BLaER1 treated with 17β-estradiol and CSF1 and Interleukin-3, amounts not matched to agents 10 nM and 100 nM (cell line): ENCODE results near the gene KIAA0408.

Source experiments
- H3K27ac ChIP-seq, 11 experiments: shearing (Covaris generic); formaldehyde crosslinking; 2 replicates each; pipeline ENCODE4 v1.8.1; 2022
- H3K27me3 ChIP-seq, 11 experiments: shearing (Covaris generic); formaldehyde crosslinking; 2 replicates each; pipeline ENCODE4 v1.8.1; 2022
- H3K36me3 ChIP-seq, 11 experiments: shearing (Covaris generic); formaldehyde crosslinking; 2 replicates each; pipeline ENCODE4 v1.8.1; 2022
- H3K4me1 ChIP-seq, 10 experiments: shearing (Covaris generic); formaldehyde crosslinking; 2 replicates each; pipeline ENCODE4 v1.8.1; 2022
- H3K4me2 ChIP-seq, 11 experiments: shearing (Covaris generic); formaldehyde crosslinking; 2 replicates each; pipeline ENCODE4 v1.8.1; 2022
- H3K4me3 ChIP-seq, 10 experiments: shearing (Covaris generic); formaldehyde crosslinking; 2 replicates each; pipeline ENCODE4 v1.8.1; 2022
- H3K9ac ChIP-seq, 11 experiments: shearing (Covaris generic); formaldehyde crosslinking; 2 replicates each; pipeline ENCODE4 v1.8.1; 2022
- H3K9me3 ChIP-seq, 11 experiments: shearing (Covaris generic); formaldehyde crosslinking; replicated peaks in 1 of 11; 2 replicates each; pipeline ENCODE4 v1.8.1; 2022
- H4K20me1 ChIP-seq, 11 experiments: shearing (Covaris generic); formaldehyde crosslinking; 2 replicates each; pipeline ENCODE4 v1.8.1; 2022
- Cebpa-rat ChIP-seq, 11 experiments: shearing (Covaris generic); IDR thresholded peaks; 2 replicates each; pipeline ENCODE4 v1.8.1; 2022

The KIAA0408 gene

GRCh38 chr6:127459231-127459641, at the start of gene KIAA0408:
TSS of gene KIAA0408 (minus strand) at chr6:127459389. CDS start at chr6:127453981, 5,408 bp downstream.
- H3K4me2 ChIP-seq, result peak within 1 kb of the TSS in 6 of 11 experiments; percentile 59 to 84 (median 75); a peak in 11 of 22 replicates

GRCh38 chr6:127506894-127507293, 47.7 kb upstream of the KIAA0408 start:
- Histone ChIP-seq H3K36me3 (no peaks in the 10 kb centered on the region), H4K20me1 (no peaks in the 10 kb centered on the region), H3K4me1 (no peaks in the 10 kb centered on the region), H3K4me3 (no peak overlapping the region), H3K9me3 (no peaks in the 10 kb centered on the region), H3K27ac (no peak overlapping the region), H3K9ac (no peak overlapping the region), H3K4me2 (no peak overlapping the region), H3K27me3 (no peaks in the 10 kb centered on the region)
- TF ChIP-seq Cebpa-rat (IDR thresholded peaks at IDR 0.05), result no peak

More at GRCh38 chr6:127459231-127459641, at the start of gene KIAA0408:
- H4K20me1 ChIP-seq, result no peaks in the 10 kb centered on the region
- peaks cover 0 to 42% (median 29%) of the 10 kb centered on the region in 10 experiments; a peak in 14 of 20 replicates for H3K4me1 ChIP-seq
- H3K4me3 ChIP-seq, result no peak within 1 kb of the TSS
- H3K9me3 ChIP-seq, result no peaks in the 10 kb centered on the region
- peak within 1 kb of the TSS in 1 of 11 experiments; percentile 18; a peak in 1 of 22 replicates for H3K9ac ChIP-seq
- TF ChIP-seq Cebpa-rat (IDR thresholded peaks at IDR 0.05), result no peak
- H3K27me3 ChIP-seq, result no peaks in the 10 kb centered on the region
- H3K27ac ChIP-seq, result peak within 1 kb of the TSS in 8 of 11 experiments; percentile 52 to 90 (median 72); a peak in 12 of 22 replicates
- no peaks in the 10 kb centered on the region for H3K36me3 ChIP-seq

GRCh38 chr6:127503022-127503421, 43.8 kb upstream of the KIAA0408 start:
- H3K9me3 ChIP-seq, result no peaks in the 10 kb centered on the region
- no peaks in the 10 kb centered on the region for H3K36me3 ChIP-seq
- H3K4me3 ChIP-seq, result no peak overlapping the region

GRCh38 chr6:127497410-127497809, 38.2 kb upstream of the KIAA0408 start:
- Histone ChIP-seq H4K20me1 (no peaks in the 10 kb centered on the region), H3K9me3 (no peaks in the 10 kb centered on the region), H3K4me3 (no peak overlapping the region), H3K27ac (no peak overlapping the region), H3K27me3 (no peaks in the 10 kb centered on the region), H3K36me3 (no peaks in the 10 kb centered on the region), H3K4me1 (no peaks in the 10 kb centered on the region), H3K9ac (no peak overlapping the region), H3K4me2 (no peak overlapping the region)
- no peak for TF ChIP-seq Cebpa-rat (IDR thresholded peaks at IDR 0.05)

More at GRCh38 chr6:127503022-127503421, 43.8 kb upstream of the KIAA0408 start:
- Histone ChIP-seq H3K4me2 (no peak overlapping the region), H3K4me1 (no peaks in the 10 kb centered on the region), H3K9ac (no peak overlapping the region), H4K20me1 (no peaks in the 10 kb centered on the region), H3K27ac (no peak overlapping the region), H3K27me3 (no peaks in the 10 kb centered on the region)
- TF ChIP-seq Cebpa-rat (IDR thresholded peaks at IDR 0.05), result no peak

GRCh38 chr6:127496471-127496870, 37.3 kb upstream of the KIAA0408 start:
- H4K20me1 ChIP-seq, result no peaks in the 10 kb centered on the region
- TF ChIP-seq Cebpa-rat (IDR thresholded peaks at IDR 0.05), result no peak
- no peaks in the 10 kb centered on the region for H3K4me1 ChIP-seq
- H3K27me3 ChIP-seq, result no peaks in the 10 kb centered on the region
- no peak overlapping the region for H3K27ac ChIP-seq
- H3K4me2 ChIP-seq, result no peak overlapping the region
- no peaks in the 10 kb centered on the region for H3K9me3 ChIP-seq
- H3K9ac ChIP-seq, result no peak overlapping the region
- H3K36me3 ChIP-seq, result no peaks in the 10 kb centered on the region
- no peak overlapping the region for H3K4me3 ChIP-seq

GRCh38 chr6:127494240-127494767, 35.1 kb upstream of the KIAA0408 start:
- Histone ChIP-seq H3K9ac (no peak overlapping the region), H3K36me3 (no peaks in the 10 kb centered on the region), H3K4me1 (no peaks in the 10 kb centered on the region), H3K27ac (no peak overlapping the region), H4K20me1 (no peaks in the 10 kb centered on the region), H3K27me3 (no peaks in the 10 kb centered on the region), H3K4me3 (no peak overlapping the region), H3K4me2 (no peak overlapping the region), H3K9me3 (peaks cover 7 to 15% (median 13%) of the 10 kb centered on the region in 11 experiments; a peak in 17 of 22 replicates)
- TF ChIP-seq Cebpa-rat (IDR thresholded peaks at IDR 0.05), result no peak

GRCh38 chr6:127489248-127489647, 30.1 kb upstream of the KIAA0408 start:
- no peaks in the 10 kb centered on the region for H4K20me1 ChIP-seq
- H3K4me2 ChIP-seq, result no peak overlapping the region
- no peaks in the 10 kb centered on the region for H3K27me3 ChIP-seq
- H3K9ac ChIP-seq, result no peak overlapping the region
- H3K4me1 ChIP-seq, result peaks cover 0 to 6% (median 4%) of the 10 kb centered on the region in 10 experiments; a peak in 13 of 20 replicates
- no peak for TF ChIP-seq Cebpa-rat (IDR thresholded peaks at IDR 0.05)
- H3K27ac ChIP-seq, result no peak overlapping the region
- no peaks in the 10 kb centered on the region for H3K36me3 ChIP-seq
- H3K4me3 ChIP-seq, result no peak overlapping the region
- peaks cover 7 to 15% (median 13%) of the 10 kb centered on the region in 11 experiments; a peak in 17 of 22 replicates for H3K9me3 ChIP-seq

- H3K27ac ChIP-seq, result no peak overlapping the region
- H3K4me3 ChIP-seq, result no peak overlapping the region
- no peaks in the 10 kb centered on the region for H4K20me1 ChIP-seq
- no peak for TF ChIP-seq Cebpa-rat (IDR thresholded peaks at IDR 0.05)
- H3K9ac ChIP-seq, result no peak overlapping the region
- peaks cover 6 to 16% (median 12%) of the 10 kb centered on the region in 10 experiments; a peak in 17 of 20 replicates for H3K4me1 ChIP-seq
- H3K36me3 ChIP-seq, result no peaks in the 10 kb centered on the region
- H3K4me2 ChIP-seq, result no peak overlapping the region
- no peaks in the 10 kb centered on the region for H3K27me3 ChIP-seq
- peaks cover 7 to 15% (median 13%) of the 10 kb centered on the region in 11 experiments; a peak in 17 of 22 replicates for H3K9me3 ChIP-seq
These were observed 27.7 kb upstream of the KIAA0408 start for GRCh38 chr6:127486934-127487333.

- TF ChIP-seq Cebpa-rat (IDR thresholded peaks at IDR 0.05), result no peak
- H3K36me3 ChIP-seq, result no peaks in the 10 kb centered on the region
- H3K27me3 ChIP-seq, result no peaks in the 10 kb centered on the region
- no peaks in the 10 kb centered on the region for H4K20me1 ChIP-seq
- H3K9me3 ChIP-seq, result peaks cover 0 to under 1% (median 0%) of the 10 kb centered on the region in 11 experiments; a peak in 1 of 22 replicates
- H3K4me2 ChIP-seq, result peak overlapping the region; percentile 30 to 79 (median 58); a peak in 20 of 22 replicates
- H3K4me3 ChIP-seq, result peak overlapping the region in 3 of 10 experiments; percentile 17 to 29 (median 17); a peak in 2 of 20 replicates
- peaks cover 6 to 16% (median 12%) of the 10 kb centered on the region in 10 experiments; a peak in 17 of 20 replicates for H3K4me1 ChIP-seq
- no peak overlapping the region for H3K9ac ChIP-seq
- H3K27ac ChIP-seq, result peak overlapping the region in 2 of 11 experiments; percentile 21 to 26; a peak in 1 of 22 replicates
These were observed 25.1 kb upstream of the KIAA0408 start for GRCh38 chr6:127484212-127484863.
